SKM-1 (cell line): ENCODE measurements around the gene CA11.
A peak's percentile ranks its signal among the peaks of the same experiment; 100 is the strongest.
"Not testable (repeated sequence)": the region's sequence is repeated elsewhere in the genome, so short reads cannot be mapped to it uniquely, and the experiment has no call there.

ENCODE experiments used
- DNase-seq: peaks from one replicate; lab custom pipeline; 2025; ENCODE audit not compliant: unreplicated experiment; lab: John Stamatoyannopoulos, UW

Gene CA11

DNA sequence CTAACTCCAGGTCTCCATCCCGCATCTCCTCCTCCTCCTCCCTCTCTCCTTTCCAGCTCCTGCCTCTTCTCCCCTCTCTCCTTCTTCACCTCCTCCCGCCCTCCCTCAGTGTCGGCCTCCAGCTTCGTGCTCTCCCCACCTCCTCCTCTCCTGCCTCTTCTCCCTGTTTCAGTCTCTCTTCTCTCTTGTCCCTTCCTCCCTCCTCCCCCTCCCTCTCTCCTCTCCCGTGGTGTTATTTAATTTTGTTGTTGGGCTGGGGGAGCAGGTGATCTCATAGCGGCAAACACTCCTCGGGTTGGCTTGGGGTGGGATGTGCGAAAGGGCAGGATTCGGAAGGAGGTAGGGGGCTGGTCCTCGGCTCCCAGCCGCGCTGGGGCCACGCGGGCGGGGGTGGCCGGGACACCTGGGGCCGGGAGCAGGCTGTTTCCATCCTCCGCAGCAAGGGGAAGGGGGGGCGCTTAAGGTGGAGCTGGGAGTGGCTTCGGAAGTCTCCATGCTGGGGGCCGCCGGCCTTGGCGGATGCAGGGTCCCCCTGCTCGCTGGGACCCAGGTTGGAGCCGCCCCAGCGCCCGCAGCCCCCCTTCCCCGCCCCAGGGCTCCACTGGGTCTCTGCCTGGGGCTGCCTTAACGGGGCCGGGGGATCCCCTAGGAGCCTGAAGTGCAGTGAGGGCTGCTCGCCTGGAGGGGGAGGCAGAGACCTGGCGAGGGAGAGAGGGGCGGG lies at the start of gene CA11:
TSS of gene CA11 (minus strand) at position 187 of the 721 bp plus-strand sequence. CDS start 555 bp downstream, outside the sequence.
- peak; percentile 35 for DNase-seq

GRCh38 chr19:48693629-48694028 lies 47.6 kb upstream of the CA11 start:
- DNase-seq: not testable (repeated sequence)

DNA sequence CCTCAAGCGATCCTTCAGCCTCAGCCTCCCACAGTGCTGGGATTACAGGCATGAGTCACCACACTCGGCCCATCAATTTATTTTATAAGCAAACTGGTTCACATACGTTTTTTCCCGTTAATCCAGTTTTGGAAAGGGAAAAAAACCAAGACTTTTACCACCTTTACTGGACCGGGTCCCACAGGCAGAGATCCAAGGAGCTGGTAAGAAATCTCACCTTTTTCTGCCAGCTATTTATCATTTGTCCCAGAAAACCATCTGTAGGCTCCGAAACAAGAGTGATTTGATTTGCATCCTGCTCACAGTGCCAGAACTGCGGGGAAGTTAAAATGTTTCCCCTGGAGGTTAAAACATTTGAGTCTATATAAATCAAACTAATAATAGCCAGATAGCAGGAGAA lies 43.5 kb upstream of the CA11 start:
- DNase-seq: no peak

DNA sequence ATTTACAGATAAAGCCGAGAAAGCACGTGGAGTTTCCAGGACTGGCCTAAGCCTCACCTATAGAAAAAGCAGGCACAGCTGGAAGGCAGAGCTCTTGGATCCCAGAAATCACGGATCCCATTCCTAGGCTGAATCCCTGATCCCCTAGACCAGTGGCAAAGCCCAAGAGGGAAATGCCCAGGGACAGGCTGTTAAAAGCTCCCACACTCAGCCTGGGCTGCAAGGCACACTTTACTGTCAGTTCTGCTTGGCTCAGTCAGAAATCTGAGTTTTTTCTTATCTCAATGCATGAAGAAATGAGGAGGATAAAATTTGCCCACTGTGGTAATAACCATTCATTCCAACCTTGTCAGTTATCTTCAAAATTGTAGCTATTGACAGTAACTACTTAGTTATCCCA lies 41.8 kb upstream of the CA11 start:
- no peak for DNase-seq

DNA sequence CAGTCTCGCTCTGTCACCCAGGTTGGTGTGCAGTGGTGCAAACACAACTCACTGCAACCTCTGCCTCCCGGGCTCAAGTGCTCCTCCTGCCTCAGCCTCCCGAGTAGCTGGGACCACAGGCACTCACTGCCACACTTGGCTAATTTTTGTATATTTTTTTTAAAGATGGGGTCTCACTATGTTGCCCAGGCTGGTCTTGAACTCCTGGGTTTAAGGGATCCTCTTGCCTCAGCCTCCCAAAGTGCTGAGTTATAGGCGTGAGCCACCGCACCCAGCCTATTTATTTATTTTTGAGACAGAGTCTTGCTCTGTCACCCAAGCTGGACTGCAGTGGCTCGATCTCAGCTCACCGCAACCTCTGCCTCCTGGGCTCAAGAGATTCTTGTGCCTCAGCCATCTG lies 40.6 kb upstream of the CA11 start:
- not testable (repeated sequence) for DNase-seq

GRCh38 chr19:48686088-48686487 lies 40.1 kb upstream of the CA11 start:
- no peak for DNase-seq

DNA sequence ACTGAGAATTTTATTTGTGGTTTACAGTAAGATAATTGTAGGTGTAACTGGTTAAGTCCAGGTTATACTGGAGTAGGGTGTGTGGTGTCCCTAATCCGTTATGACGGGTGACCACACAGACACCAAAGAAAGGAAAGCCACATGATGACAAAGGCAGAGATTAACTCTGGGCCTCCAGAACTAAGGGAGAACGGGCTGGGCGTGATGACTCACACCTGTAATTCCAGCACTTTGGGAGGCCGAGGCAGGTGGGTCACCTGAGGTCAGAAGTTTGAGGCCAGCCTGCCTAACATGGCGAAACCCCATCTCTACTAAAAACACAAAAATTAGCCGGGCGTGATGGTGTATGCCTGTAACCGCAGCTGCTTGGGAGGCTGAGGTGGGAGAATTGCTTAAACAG lies 39.6 kb upstream of the CA11 start:
- no peak for DNase-seq

DNA sequence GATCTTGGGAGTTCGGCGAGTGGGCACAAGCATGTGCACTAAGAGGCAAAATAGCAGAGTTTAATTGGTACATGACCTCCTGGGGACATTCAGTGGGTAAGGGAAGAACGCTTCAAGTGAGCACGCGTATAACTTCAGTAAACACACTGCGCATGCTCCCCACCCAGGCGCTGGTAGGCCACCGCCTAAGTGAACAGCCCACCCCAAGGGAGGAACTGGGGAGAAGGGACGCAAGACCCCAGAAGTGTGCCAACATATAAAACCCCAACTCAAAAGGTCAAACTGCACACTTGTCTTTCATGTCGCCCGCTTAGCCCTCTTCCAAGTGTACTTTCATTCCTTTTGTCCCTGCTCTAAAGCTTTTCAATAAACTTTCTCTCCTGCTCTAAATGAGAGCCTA lies 37.4 kb upstream of the CA11 start:
- no peak for DNase-seq

- DNase-seq: no peak
Measured at GRCh38 chr19:48681127-48681470, 35.1 kb upstream of the CA11 start.

GRCh38 chr19:48680436-48681126 lies 34.6 kb upstream of the CA11 start:
- no peak for DNase-seq

GRCh38 chr19:48680006-48680405 lies 34.0 kb upstream of the CA11 start:
- DNase-seq: not testable (repeated sequence)

DNA sequence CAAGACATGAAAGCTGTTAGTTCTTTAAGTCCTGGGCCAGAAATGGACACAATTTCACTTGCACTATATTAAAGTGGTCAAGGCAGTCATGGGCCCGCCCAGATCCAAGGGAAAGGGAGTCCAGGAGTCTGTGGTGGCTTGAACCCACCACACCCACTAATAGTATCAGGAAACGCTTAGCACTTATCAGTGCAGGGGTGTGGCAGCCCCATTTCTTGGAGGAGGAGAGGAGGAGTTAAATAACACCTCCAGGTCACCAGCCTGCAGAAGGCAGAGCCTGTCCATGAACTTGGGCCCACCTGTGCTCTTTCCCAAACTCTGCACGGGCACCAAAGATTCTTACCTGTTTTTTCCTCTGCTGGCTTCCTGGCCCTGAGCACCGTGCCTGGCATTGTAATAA lies 32.2 kb upstream of the CA11 start:
- DNase-seq: no peak

DNA sequence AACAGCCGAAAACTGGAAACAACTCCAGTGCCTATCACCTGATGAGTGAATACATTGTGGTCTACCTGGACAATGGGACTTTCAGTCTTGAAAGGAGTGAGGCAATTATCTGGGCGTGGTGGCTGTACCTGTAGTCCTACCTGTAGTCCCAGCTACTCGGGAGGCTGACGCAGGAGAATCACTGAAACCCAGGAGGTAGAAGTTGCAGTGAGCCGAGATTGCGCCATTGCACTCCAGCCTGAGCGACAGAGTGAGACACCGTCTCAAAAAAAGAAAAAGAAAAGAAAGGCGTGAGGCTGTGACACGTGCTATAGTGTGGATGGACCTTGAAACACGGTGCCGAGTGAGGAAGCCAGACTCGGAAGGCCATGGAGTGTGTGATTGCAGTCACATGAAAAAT lies 30.9 kb upstream of the CA11 start:
- DNase-seq: no peak

- DNase-seq: no peak
Measured at GRCh38 chr19:48676487-48676886, 30.5 kb upstream of the CA11 start.

GRCh38 chr19:48674921-48675824 lies 29.2 kb upstream of the CA11 start:
- DNase-seq: peak; percentile 9

GRCh38 chr19:48674216-48674809 lies 28.3 kb upstream of the CA11 start:
- DNase-seq: no peak

DNA sequence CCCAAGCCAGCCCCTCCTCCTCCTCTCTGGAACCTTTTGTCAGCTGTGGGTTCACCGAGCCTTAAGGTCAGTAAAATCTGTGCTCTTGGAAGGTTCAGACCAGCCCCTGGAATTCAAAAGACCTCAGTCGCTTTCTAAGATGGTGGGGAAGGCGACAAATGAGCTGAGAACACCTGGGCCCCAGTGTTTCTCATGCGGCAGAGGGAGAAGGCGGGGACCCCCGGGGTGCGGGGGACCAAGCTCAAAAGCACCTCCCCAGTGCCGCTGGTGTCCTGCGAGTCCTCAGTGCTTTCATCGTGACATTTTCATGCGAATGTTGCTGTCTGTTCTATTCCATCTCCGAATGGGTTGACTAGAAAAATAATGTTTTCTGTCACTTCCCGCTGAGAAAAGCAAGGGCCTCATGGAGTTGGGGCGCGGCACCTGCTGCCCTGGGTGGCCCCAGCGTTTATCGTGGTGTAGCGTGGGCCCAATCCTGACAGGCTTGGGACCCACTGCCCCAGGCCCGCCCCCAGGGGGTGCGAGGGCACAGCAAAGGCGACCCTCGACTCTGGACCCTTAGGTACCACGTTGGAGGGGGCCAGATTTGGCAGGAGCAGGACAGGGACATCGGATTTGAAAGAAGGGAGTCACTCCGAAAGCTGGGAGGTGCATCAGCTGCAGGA lies 27.6 kb upstream of the CA11 start:
- DNase-seq: no peak

GRCh38 chr19:48672994-48673393 lies 27.0 kb upstream of the CA11 start, which contains the start of gene NTN5:
TSS of gene NTN5 (minus strand) at chr19:48673017. CDS start at chr19:48670986, 2,031 bp downstream.
- DNase-seq: no peak

GRCh38 chr19:48671446-48671995 lies 25.5 kb upstream of the CA11 start:
- no peak for DNase-seq

DNA sequence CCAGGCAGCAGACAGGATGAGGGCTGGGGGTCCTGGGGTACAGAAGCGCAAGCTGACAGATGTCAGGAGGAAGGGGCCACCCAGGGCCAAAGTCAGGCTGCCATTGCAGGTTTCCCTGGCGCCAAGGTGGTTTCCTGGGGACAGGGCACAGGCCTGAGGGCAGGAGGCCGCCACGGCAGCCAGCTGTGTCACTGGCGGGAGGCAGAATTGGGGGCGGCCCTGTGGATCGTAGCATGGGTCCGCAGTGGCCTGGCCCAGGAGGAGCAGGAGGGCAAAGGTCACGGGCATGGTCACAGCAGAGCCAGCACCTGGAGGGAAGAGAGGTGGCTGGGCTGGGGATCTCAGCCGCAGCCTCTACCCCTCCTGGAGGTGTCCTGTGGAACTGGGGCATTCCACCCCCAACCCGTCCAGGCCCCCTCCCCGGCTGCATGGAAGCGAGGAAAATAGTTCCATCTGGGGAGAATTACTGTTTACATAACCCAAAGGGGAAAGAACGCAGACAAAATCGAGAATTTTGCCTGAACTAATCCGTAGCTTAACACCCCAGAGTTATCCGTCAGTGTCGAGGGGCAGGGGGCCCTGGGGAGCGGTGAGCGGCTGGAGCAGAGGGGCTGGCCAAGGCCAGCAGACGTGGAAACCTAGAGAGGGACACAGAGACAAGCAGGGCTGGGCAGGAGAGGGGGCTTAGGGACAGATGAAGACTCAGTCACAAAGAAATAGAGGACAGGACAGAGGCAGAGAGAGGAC lies 24.9 kb upstream of the CA11 start:
- no peak for DNase-seq
